NCI-H446 (cell line): ENCODE results near the gene CPNE5.

Source experiments
- DNase-seq, 2 experiments: peaks; one replicate each; lab custom pipeline; 2025; lab: John Stamatoyannopoulos, UW

Gene CPNE5

GRCh38 chr6:36765594-36766398 lies 73.4 kb downstream of the CPNE5 start:
- DNase-seq, result peak; percentile 66 to 90

GRCh38 chr6:36765190-36765589 lies 74.1 kb downstream of the CPNE5 start:
- no peak for DNase-seq

DNA sequence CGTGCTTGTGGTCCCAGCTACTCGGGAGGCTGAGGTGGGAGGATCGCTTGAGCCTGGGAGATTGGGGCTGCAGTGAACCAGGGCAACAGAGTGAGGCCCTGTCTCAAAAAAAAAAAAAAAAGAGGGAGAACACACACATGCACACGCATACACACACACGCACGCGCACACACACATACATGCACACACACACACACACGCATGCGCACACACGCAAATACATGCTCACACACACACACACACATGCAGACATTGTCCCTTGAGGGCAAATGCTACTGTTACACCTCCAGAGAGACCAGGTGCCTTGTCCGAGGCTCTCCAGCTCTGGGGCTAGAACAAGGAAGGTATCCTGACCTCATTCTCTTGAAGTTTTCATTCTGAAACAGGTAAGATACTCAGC lies 77.1 kb downstream of the CPNE5 start:
- DNase-seq, result no peak

GRCh38 chr6:36760685-36761435 lies 78.4 kb downstream of the CPNE5 start:
- DNase-seq, result no peak

DNA sequence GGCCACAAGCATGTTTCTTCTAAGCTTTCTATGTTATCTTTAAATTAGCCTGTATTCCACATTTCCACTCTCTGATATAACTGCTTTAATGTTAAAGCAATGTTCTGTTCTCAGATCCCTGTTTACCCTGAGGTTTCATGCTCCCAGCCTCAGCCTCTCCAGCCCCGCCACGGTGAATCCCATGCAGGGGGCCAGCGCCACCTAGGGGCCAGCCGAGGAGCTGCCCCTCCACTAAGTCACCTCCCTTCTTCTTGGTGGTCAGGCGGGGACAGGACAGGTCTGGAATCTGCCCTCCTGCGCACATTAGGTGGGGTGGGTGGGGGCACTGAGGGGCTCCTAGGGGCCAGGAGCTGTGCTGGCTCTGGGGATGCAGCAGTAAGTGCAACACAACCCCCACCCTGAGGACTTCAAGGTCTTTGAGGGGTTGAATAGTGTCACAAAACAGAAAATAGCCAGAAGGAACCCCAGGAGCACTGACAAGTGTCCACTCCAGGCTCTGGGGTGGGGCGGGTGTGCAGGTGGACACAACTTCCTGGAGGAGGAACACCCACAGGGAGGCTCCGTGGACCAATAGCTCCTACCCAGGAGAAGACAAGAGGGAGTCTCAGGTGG lies 80.0 kb downstream of the CPNE5 start:
- peak; percentile 21 to 77 for DNase-seq

- DNase-seq, result no peak
These were observed 80.6 kb downstream of the CPNE5 start for GRCh38 chr6:36758516-36759147.

DNA sequence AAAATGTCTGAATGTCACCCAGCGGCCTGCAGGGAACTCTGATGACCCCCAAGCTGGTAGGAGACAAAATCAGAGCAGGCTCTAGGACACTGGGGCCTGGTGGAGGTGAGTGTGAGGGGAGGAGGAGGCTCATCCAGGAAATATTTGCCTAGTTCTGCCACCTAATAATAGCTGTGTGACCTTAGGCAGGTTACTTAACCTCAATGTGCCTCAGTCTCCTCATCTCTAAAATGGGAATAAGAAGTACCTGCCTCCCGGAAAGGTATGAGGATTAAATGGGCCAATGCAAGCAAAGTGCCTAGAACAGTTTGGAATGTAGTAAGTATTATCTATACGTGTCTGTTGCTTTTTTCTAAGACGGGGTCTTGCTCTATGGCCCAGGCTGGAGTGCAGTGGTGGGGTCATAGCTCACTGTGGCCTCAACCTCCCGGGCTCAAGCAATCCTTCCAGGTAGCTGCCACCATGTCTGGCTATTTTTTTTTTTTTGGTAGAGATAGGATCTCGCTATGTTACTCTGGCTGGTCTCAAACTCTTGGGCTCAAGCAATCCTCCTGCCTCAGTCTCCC lies 81.2 kb downstream of the CPNE5 start:
- no peak for DNase-seq

DNA sequence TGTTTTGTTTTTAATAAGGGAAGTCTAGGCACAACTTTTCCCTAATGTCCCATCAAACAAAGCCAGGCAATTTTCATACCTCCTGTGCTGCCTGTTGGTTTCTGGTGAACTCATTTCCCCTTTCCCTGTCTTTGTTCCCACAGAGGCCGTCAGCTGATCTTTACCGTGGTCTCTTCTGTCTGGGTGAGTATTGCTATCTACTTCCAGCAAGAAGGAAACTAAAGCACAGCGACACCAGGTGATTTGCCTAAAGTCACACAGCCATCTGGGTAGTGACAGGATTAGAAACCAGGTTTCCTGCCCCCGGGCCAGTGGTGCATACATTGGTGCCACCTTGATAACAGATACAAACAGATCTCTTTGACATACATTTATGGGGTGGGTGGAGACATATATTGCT lies 82.0 kb downstream of the CPNE5 start:
- DNase-seq, result no peak

GRCh38 chr6:36756786-36757185 lies 82.5 kb downstream of the CPNE5 start:
- no peak for DNase-seq

DNA sequence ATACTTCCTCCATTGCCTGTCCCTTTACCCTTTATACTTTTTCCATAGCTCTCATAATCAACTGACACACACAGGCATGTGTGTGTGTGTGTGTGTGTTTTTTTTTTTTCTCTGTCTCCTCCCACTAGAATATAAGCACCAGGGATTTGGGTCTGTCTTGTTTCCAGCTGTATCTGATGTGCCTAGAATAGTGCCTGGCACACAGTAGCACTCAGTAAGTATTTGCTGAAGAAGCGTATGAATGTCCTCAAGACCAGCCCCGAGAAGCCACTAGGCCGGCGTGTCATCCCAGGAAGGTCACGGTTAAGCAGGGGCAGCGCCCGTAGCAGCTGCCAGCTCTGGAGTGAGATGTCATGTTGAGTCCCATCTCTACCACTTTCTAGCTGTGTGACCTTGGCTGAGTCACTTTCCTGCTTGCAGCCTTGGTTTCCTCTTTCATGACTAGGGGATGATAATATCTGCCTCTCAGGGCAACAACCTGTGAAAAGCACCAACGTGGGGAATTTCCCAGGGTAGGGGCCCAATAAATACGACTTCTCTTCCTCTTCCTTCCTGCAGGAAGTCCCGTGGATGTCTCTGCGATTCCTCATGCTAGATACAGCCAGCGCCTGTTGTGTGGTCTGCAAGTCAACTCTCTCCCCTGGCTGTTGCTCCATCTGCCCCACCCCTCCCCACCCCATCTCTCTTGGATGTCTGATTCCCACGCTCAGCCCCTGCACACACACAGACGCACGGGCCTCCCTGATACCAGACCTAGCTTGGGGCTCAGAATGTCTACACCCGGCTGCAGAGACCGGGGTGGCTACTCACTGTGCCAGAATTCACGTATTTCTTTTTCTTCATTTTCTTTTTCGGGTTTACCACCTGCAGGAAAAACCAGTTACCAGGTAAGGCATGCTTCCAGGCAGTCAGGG lies 83.6 kb downstream of the CPNE5 start:
- DNase-seq, result no peak

DNA sequence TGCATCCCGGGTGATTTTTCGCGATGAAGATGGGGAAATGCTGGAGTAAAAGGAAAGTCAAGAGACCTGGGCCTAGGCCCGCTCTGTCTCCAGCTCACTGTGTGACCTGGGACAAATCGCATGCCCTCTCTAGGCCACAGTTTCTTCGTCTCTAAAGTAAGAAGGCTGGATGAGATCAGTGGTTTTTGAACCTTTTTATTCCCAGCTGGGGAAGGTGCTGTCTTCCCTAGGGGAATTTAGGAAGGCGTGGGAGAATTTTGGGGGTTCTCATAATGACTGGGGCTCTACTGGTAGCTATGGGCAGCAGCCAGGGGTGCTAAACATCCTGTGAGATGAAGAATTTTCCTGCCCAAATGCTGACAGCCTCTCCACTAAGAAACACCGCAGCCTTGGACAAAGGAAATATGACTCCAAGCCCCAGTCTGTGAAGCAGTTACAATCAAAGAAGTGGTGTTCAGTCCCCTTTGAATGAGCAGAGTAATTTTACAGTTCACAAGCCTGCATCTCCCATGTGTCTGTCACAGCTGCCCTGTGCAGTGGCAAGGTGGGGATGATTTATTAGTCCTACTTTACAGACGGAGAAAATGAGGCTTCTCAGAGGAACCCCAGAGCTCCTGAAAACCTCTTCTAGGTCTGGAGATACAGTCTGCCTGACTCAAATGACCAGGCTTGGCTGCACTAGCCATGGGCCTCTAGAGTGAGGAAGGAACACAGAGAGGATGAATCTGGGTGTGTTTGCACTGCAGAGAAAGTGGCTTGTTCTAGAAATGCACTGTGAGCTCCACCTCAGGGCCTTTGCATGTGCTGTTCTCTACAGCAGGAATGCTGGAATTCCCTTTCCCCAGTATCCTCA lies 84.4 kb downstream of the CPNE5 start:
- DNase-seq, result no peak

GRCh38 chr6:36753671-36754405 lies 85.4 kb downstream of the CPNE5 start:
- no peak for DNase-seq

DNA sequence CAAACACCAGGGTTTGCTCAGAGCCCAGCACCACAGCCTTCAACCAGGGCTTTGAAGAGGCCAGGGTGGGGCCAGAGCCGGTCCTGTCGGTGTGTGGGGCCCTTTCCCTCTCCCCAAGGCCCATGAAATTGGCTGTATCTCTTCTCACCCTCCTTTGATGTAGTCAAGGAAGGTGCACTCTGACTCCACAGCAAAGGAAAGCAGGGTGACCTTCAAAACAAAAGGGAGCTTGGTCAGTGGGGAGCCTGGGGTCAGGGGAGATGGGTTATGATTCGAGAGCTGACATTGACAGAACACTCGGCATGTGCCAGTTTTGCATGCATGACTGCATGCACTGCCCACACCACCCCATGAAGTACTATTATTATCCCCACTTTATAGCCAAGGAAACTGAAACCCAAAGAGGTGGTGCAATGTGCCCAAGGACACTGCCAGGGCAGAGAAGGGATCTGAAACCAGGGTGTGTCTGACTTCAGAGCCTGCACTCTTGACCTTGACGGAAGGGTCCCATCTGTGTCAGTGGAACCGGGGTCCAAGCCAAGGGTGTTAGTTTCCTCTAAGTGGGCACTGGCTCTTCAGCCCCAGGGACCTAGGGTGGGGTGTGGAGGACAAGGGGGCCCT lies 86.2 kb downstream of the CPNE5 start:
- no peak for DNase-seq

DNA sequence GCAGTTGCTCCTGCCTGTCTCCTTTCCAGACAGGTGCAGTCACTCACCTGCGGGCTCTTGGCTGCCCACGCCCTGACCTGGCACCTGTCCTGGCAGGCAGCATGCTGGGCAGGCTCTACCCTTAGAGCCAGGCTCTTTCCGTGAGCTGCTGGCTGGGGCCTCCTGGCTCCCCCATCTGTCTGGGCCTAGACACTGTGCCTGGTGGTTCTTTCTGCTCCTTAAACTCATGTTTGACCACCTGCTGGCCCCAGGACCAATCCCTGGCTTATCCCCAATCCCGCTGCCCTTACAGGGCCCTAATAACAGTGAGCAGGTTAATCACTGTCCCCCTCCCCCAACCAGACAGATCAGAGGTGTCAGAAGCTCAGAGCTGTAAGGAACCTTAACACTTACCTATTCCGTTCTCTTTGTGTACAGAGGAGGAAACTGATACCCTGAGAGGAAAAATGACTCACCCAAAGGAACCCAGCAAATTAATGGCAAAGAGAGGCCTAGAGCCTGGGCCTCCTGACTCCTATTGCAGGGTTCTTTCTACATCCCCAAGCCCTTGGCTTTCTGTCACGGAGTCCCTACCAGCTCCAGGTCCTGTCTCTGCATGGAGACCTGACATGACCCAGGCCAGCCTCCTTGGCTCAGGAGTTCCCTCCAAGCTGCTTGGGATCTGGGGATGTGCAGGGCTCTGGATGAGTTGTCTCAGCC lies 86.9 kb downstream of the CPNE5 start:
- no peak for DNase-seq

DNA sequence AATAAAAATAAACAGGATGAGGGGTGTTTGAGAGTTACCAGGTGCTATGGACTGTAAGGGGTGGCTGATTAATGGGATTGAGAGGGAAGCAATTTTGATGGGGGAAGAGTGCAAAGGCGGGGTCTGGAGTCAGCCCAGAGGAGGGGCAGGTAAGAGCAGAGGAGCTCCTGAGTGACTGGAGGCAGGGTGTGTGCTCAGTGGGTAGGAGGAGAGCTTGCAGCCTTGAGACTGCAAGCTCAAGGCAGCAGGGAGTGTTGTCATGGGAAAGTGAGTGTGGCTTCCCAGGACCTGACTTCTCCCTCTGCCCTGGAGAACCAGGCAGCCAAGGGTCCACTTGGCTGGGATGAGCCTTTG lies 87.4 kb downstream of the CPNE5 start:
- DNase-seq, result no peak

DNA sequence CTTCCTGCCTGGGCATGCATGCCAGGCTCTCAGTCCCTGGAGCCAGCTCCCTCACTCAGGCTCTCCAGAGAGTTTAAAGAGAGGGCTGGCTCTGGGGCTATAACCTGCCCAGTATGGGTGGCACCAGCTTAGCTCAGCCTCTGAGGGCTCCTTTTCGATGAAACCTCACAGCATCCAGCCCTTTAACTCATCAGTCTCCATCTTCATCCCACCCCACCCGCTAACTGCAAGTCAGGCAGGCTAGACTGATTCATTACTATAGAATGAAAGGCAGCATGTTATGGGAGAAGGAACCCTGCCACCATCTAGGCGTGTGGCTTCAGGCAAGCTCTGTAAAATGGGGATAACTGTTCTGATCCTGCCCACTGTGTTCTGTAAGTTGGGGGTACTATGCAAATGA lies 88.2 kb downstream of the CPNE5 start:
- DNase-seq, result no peak

DNA sequence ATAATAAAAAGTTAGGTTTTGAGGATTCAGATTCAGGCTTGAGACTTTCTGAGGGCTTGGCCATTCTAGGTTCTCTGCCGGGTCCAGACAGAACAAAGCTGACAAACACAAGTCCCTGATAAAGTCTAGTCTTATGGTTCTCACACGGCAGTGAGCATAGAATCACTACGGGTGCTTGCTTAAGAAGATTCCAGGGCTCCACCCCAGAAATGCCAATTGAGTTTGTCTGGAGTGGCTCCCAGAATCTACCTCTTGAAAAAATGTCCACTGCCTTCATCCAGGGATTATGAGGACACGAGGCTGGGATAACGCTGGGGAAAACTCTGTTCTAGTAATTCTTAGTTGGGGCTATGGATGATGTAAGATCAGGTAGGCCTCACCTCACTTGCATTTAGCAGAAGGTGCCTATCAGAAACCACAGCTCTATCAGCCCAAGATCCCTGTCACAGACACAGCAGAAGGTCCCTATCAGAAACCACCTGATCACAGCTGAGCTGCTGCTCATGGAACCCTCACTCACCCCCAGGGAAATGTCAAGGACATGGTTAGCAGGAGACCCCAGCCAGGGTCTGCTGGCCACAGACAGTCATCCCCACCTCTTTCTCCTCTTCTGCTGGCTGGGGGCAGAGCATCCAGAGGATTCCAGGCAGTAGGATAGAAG lies 89.3 kb downstream of the CPNE5 start:
- DNase-seq, result no peak

- no peak for DNase-seq
These were observed 93.0 kb downstream of the CPNE5 start for GRCh38 chr6:36746251-36746650.
